B cell (primary cell): Measurements from ENCODE around the gene NFIB. TPM values are rescaled to one million over a fixed set of nuclear protein-coding genes. Genes with fewer than 3 reads are reported as not detected.
A peak's percentile ranks its signal among the peaks of the same experiment; 100 is the strongest.

Source experiments
- ATAC-seq: fragments of 200-7000 bp; cut with Tn5 transposase; one replicate; pipeline ENCODE4 v1.10.0; 2021; ENCODE audit warnings: low read depth, mild to moderate bottlenecking, moderate number of reproducible peaks, moderate library complexity
- CTCF ChIA-PET: fragments of 350-600 bp; sonication (Branson Sonifier 250); formaldehyde crosslinking; loops from one replicate; lab custom pipeline; 2021; ENCODE audit warnings: antibody characterized with exemption, inconsistent platforms; lab: Charles Lee
- POLR2A ChIA-PET: fragments of 350-600 bp; sonication (Branson Sonifier 250); formaldehyde crosslinking; loops from one replicate; lab custom pipeline; 2021; ENCODE audit warnings: antibody characterized with exemption; lab: Charles Lee
- DNase-seq: peaks from one replicate; pipeline ENCODE4 v3.0.0; 2013
- H2AFZ ChIP-seq: 2 replicates; pipeline ENCODE4 v1.6.1; 2012; ENCODE audit warnings: mild to moderate bottlenecking, low read depth, low read length; ENCODE audit not compliant: insufficient read depth, poor library complexity, severe bottlenecking
- H3K27ac ChIP-seq, 2 donors: 1 replicate in 1 of 2; 2 replicates in 1 of 2; pipeline ENCODE4 v1.5.1; 2012 to 2013; ENCODE audit warnings: low read length in 2 of 2, mild to moderate bottlenecking in 2 of 2, moderate library complexity in 1 of 2
- H3K27me3 ChIP-seq, 4 experiments: fragments of 200-600 bp in 1 of 4; sonication (generic) in 1 of 4; replicated peaks in 1 of 4; 1 replicate in 2 of 4; 2 replicates in 2 of 4; pipeline versions ENCODE4 v1.6.1 to v1.7.0; 2013 to 2016; ENCODE audit warnings: low read length in 3 of 4, mild to moderate bottlenecking in 2 of 4, mixed read lengths in 1 of 4, moderate library complexity in 1 of 4; ENCODE audit not compliant: insufficient read depth in 4 of 4, control insufficient read depth in 3 of 4; ENCODE audit errors: control extremely low read depth in 1 of 4
- H3K36me3 ChIP-seq, 2 experiments: replicated peaks in 1 of 2; 1 replicate in 1 of 2; 2 replicates in 1 of 2; pipeline versions ENCODE4 v1.6.1 to v1.7.1; 2013; ENCODE audit warnings: low read length in 1 of 2; ENCODE audit not compliant: insufficient read depth in 2 of 2, control insufficient read depth in 1 of 2; ENCODE audit errors: control extremely low read depth in 1 of 2, extremely low read depth in 1 of 2
- H3K4me1 ChIP-seq, 2 donors: fragments of 200-600 bp in 1 of 2; sonication (generic) in 1 of 2; 1 replicate in 1 of 2; 2 replicates in 1 of 2; pipeline versions ENCODE4 v1.5.1 to v1.6.1; 2013 to 2017; ENCODE audit warnings: low read length in 2 of 2; ENCODE audit not compliant: control insufficient read depth in 2 of 2, insufficient read depth in 2 of 2
- H3K4me2 ChIP-seq: replicated peaks from 2 replicates; pipeline ENCODE3; 2012; ENCODE audit warnings: mild to moderate bottlenecking, low read depth, low read length; ENCODE audit not compliant: poor library complexity, severe bottlenecking
- H3K4me3 ChIP-seq, 5 experiments: fragments of 200-600 bp in 1 of 5; sonication (generic) in 1 of 5; 1 replicate in 3 of 5; 2 replicates in 2 of 5; pipeline versions ENCODE4 v1.5.1 to v1.7.0; 2011 to 2016; ENCODE audit warnings: low read length in 4 of 5, mild to moderate bottlenecking in 4 of 5, low read depth in 2 of 5, control low read depth in 1 of 5, moderate library complexity in 1 of 5; ENCODE audit not compliant: insufficient read depth in 1 of 5; ENCODE audit errors: control extremely low read depth in 1 of 5, extremely low read depth in 1 of 5
- H3K79me2 ChIP-seq: fragments of 200-600 bp; sonication (generic); one replicate; pipeline ENCODE4 v1.6.0; 2016; ENCODE audit warnings: low read length; ENCODE audit not compliant: control insufficient read depth, insufficient read depth
- H3K9ac ChIP-seq: fragments of 200-600 bp; sonication (generic); 2 replicates; pipeline ENCODE4 v1.6.1; 2017; ENCODE audit warnings: mild to moderate bottlenecking, low read length, moderate library complexity
- H3K9me3 ChIP-seq, 3 donors: one replicate each; pipeline versions ENCODE4 v1.6.1 to v1.7.1; 2013; ENCODE audit warnings: low read length in 2 of 3; ENCODE audit not compliant: control insufficient read depth in 2 of 3, insufficient read depth in 1 of 3; ENCODE audit errors: control extremely low read depth in 1 of 3
- H4K20me1 ChIP-seq: 2 replicates; pipeline ENCODE4 v1.6.0; 2012; ENCODE audit warnings: mild to moderate bottlenecking, low read length; ENCODE audit not compliant: insufficient read depth, control insufficient read depth, poor library complexity, severe bottlenecking
- H3K27ac Mint-ChIP-seq: one replicate; pipeline ENCODE4 v1.8.0; 2021; ENCODE audit warnings: mixed read lengths
- H3K27me3 Mint-ChIP-seq: one replicate; pipeline ENCODE4 v1.8.0; 2021; ENCODE audit warnings: mixed read lengths
- H3K4me1 Mint-ChIP-seq: one replicate; pipeline ENCODE4 v1.8.0; 2021; ENCODE audit warnings: mixed read lengths
- H3K4me3 Mint-ChIP-seq: one replicate; pipeline ENCODE4 v1.8.0; 2021; ENCODE audit warnings: mixed read lengths
- H3K9me3 Mint-ChIP-seq: one replicate; pipeline ENCODE4 v1.8.0; 2022; ENCODE audit warnings: mixed read lengths; ENCODE audit not compliant: insufficient read depth
- CTCF ChIP-seq: fragments of 200-600 bp; IDR thresholded peaks from one replicate; pipeline ENCODE4 v1.8.0; 2022; ENCODE audit warnings: antibody characterized with exemption, mild to moderate bottlenecking
- EZH2 ChIP-seq: IDR thresholded peaks from 2 replicates; pipeline ENCODE4 v1.6.1; 2012; ENCODE audit warnings: borderline replicate concordance, low read depth, mild to moderate bottlenecking, moderate library complexity, low read length; ENCODE audit not compliant: insufficient read depth, poor library complexity, severe bottlenecking
- WGBS: methylation state at CpG from one replicate; pipeline ENCODE4 v1.1.5; 2013; ENCODE audit warnings: missing lambda C conversion rate; ENCODE audit not compliant: insufficient coverage; 5-methylcytosine and 5-hydroxymethylcytosine counted together
- intact Hi-C: fragments of 100-400 bp; cut with micrococcal nuclease; formaldehyde crosslinking; loops from one replicate; pipeline ENCODE4 v1.10.0; 2022
- polyA plus RNA-seq: library from polyadenylated mRNA; depleted of rRNA; stranded (reverse); fragments of >200 nt; gene quantifications from 2 replicates; pipeline ENCODE4 v1.2.3, GENCODE V29; 2012
- total RNA-seq, 2 donors: library from RNA; stranded (reverse); fragments of 120-200 nt in 1 of 2; gene quantifications; 1 replicate in 1 of 2; 2 replicates in 1 of 2; pipeline versions ENCODE4 v1.2.3 to v1.2.4, GENCODE V29; 2013 to 2022

The NFIB gene
- total and polyA plus RNA-seq, 2 donors (not counting 1 experiment from before 2014, with no cell fraction given), result not detected

- Histone ChIP-seq H3K9me3 (peaks cover 0 to 3% (median 1%) of the 10 kb centered on the region in 3 donors), H3K79me2 (no peaks in the 10 kb centered on the region), H3K4me1 (peaks cover 3 to 9% of the 10 kb centered on the region in 2 donors), H3K4me3 (no peak overlapping the region), H3K27me3 (peaks cover 0 to 6% (median 4%) of the 10 kb centered on the region in 4 experiments), H3K27ac (no peak overlapping the region), H3K9ac (no peak overlapping the region), H3K4me2 (no peak overlapping the region), H3K36me3 (no peaks in the 10 kb centered on the region), H2AFZ (no peak overlapping the region), H4K20me1 (no peaks in the 10 kb centered on the region)
- ATAC-seq (no peak), DNase-seq (no peak)
- ChIA-PET POLR2A (no interaction called here), CTCF (no interaction called here)
- TF ChIP-seq EZH2 (no peak), CTCF (no peak)
- Mint-ChIP-seq H3K4me1 (peaks cover 13% of the 10 kb centered on the region), H3K27me3 (peaks cover 24% of the 10 kb centered on the region), H3K9me3 (no peaks in the 10 kb centered on the region), H3K27ac (no peak overlapping the region), H3K4me3 (no peak overlapping the region)
- intact Hi-C loops, result no loop called here
These were observed 11.2 kb upstream of the NFIB start for GRCh38 chr9:14325147-14325546.

GRCh38 chr9:14323985-14324650 is 10.2 kb upstream of the NFIB start:
- H3K27ac ChIP-seq, result no peak overlapping the region
- no peaks in the 10 kb centered on the region for H3K79me2 ChIP-seq
- Mint-ChIP-seq H3K27ac (no peak overlapping the region), H3K9me3 (no peaks in the 10 kb centered on the region), H3K4me1 (peaks cover 13% of the 10 kb centered on the region), H3K27me3 (peaks cover 24% of the 10 kb centered on the region), H3K4me3 (peak overlapping the region; percentile 35)
- ChIA-PET POLR2A (no interaction called here), CTCF (no interaction called here)
- ATAC-seq, result no peak
- H3K4me1 ChIP-seq, result peaks cover 3 to 9% of the 10 kb centered on the region in 2 donors
- DNase-seq, result no peak
- H3K9me3 ChIP-seq, result peaks cover 0 to 3% (median 1%) of the 10 kb centered on the region in 3 donors
- TF ChIP-seq EZH2 (no peak), CTCF (no peak)
- no peaks in the 10 kb centered on the region for H4K20me1 ChIP-seq
- no peak overlapping the region for H3K4me3 ChIP-seq
- no peak overlapping the region for H3K4me2 ChIP-seq
- H2AFZ ChIP-seq, result no peak overlapping the region
- H3K27me3 ChIP-seq, result peaks cover 0 to 6% (median 5%) of the 10 kb centered on the region in 4 experiments
- H3K9ac ChIP-seq, result no peak overlapping the region
- WGBS, result no CpG with 5 or more reads among the region's 2 CpGs
- intact Hi-C loops, result no loop called here
- no peaks in the 10 kb centered on the region for H3K36me3 ChIP-seq
